Embryonic facial prominence (tissue), 1 donor: ENCODE measurements around the gene GFOD1.

ENCODE experiments used
- DNase-seq: peaks from one replicate; pipeline ENCODE4 v3.0.0-alpha.2; 2016; ENCODE audit errors: extremely low spot score

The GFOD1 gene

GRCh38 chr6:13486679-13487121 lies 700 bp downstream of the GFOD1 start:
- DNase-seq: no peak

- no peak for DNase-seq
Measured at GRCh38 chr6:13485923-13486562, 1.4 kb downstream of the GFOD1 start.

GRCh38 chr6:13485303-13485702 lies 2.1 kb downstream of the GFOD1 start:
- no peak for DNase-seq

- no peak for DNase-seq
Measured at GRCh38 chr6:13484827-13485226, 2.6 kb downstream of the GFOD1 start.

- no peak for DNase-seq
Measured at GRCh38 chr6:13484138-13484708, 3.2 kb downstream of the GFOD1 start.

- DNase-seq: no peak
Measured at GRCh38 chr6:13480631-13481501, 6.5 kb downstream of the GFOD1 start.

- DNase-seq: no peak
Measured at GRCh38 chr6:13479971-13480434, 7.4 kb downstream of the GFOD1 start.

GRCh38 chr6:13479206-13479800 lies 8.1 kb downstream of the GFOD1 start:
- DNase-seq: no peak

GRCh38 chr6:13478525-13478966 lies 8.9 kb downstream of the GFOD1 start:
- DNase-seq: no peak

- DNase-seq: no peak
Measured at GRCh38 chr6:13474787-13475186, 12.6 kb downstream of the GFOD1 start.

- no peak for DNase-seq
Measured at GRCh38 chr6:13474360-13474759, 13.0 kb downstream of the GFOD1 start.

GRCh38 chr6:13473768-13474165 lies 13.6 kb downstream of the GFOD1 start:
- no peak for DNase-seq

- DNase-seq: no peak
Measured at GRCh38 chr6:13472976-13473767, 14.2 kb downstream of the GFOD1 start.

- peak; percentile 12 for DNase-seq
Measured at GRCh38 chr6:13472099-13472498, 15.3 kb downstream of the GFOD1 start.

GRCh38 chr6:13471184-13471583 lies 16.2 kb downstream of the GFOD1 start:
- no peak for DNase-seq

- DNase-seq: no peak
Measured at GRCh38 chr6:13470238-13471140, 16.9 kb downstream of the GFOD1 start.

GRCh38 chr6:13469693-13470092 lies 17.7 kb downstream of the GFOD1 start:
- DNase-seq: no peak

GRCh38 chr6:13468839-13469238 lies 18.6 kb downstream of the GFOD1 start:
- DNase-seq: no peak

- DNase-seq: no peak
Measured at GRCh38 chr6:13467216-13467600, 20.2 kb downstream of the GFOD1 start.
